NCI-H510A treated with DMSO at 0.1 percent for 48 hours (cell line): ENCODE results near the gene LHX3.

Experiments used
- DNase-seq: peaks from one replicate; lab custom pipeline; 2025; lab: John Stamatoyannopoulos, UW

LHX3 gene

DNA sequence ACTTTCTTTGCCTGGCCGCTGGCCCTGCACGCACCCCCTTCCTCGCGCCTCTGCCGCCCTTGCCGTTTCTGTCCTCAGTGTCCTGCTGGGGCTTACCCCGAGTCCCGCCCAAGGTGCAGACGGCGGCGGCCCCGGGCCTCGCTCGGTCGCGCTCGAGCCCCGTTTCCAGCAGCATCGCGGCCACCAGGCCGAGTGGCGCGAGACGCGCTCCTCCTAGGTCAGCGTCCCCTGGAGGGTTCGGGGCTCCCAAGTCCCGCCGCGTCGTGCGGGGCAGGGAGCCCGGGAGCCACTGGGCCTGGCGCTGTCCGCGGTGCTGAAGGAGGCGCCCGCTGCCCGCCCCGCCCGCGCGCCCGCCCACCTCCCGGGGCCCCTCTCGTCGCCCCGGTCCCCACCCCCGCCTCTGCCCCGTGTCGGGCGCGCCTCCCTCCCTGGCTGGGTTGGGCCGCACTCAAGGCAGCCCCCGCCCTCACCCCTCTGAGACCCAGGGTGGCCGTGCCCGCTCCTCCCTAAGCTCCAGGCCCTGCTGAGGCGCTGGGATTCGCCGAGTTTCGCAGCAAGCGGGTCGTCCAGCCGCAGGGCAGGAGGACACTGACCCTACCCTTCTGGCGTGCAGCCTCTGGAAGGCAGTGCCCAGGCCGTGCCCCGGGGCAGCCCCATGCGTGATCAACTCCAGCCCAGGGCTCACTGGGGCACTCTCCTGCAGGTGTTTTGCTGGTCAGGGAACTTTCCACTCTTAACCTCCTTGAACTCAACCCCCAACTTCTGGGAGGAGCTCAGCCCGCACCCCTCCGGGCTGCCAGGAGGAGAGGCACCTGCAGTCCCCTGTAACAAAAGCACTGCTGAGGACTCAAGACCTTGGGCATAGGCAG lies at the start of gene LHX3:
Gene LHX3 (minus strand): TSS at position 291 of the 869 bp plus-strand sequence. CDS start 116 bp downstream, at position 175.
- no peak for DNase-seq

DNA sequence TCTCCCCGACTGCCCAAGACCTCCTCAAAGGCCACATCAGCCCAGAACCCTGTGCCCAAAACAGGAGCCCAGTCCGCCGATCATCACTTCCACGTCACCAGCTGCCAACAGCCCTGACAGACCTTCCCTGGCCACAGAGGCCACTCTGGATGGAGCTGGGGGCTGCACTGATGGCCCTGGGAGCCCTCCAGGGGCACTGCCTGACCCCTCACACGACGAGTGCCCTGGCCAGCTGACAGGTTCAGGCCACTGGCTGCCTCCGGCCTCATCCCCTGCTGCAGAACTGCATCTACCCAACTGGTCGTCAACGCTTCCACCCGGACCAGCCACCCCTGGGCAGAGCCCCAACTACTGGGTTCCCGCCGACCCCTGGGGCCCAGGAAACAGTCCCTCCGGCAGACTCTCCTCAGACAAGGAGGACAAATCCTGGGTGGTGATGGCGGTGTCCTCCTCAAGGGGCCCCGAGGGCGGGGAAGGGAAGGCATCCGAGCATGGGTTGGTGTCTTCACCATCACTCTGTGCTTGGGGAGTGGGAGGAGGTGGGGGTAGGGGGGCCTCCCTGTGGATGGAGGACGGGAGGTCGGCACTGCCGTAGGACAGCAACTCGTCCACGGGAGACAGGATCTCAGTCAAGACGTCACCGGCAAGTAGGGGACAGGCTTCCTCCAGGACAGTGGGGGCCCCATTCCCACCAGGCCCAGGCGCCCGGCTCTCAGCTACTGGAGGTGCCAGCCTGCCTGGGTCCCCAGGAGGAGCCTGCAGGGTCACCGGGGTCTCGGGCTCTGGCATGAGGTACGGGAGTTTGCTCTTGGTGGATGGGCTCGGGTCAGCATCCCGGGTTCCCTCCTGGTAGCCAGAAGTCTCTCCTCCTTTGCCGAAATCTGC lies 48.6 kb upstream of the LHX3 start:
- no peak for DNase-seq

DNA sequence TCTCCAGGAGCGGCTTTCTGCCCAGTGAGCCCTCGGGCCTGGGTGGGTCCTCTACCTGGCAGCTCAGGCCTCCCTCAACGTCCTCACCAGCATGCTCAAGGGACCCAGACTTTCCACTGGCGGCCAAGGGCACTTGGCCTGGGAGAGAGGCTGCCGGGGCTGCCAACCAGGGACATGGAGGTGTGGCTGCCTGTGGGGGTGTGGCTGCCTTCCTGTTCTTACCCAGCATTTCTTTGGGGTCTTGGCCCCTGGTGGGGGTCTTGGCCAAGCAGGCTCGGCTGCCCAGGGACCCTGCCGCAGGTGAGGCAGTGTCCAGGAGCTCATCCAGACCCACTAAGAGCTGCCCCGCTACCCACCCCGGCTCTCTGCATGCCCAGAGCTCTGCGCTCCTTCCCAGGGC lies 47.9 kb upstream of the LHX3 start:
- DNase-seq = no peak

DNA sequence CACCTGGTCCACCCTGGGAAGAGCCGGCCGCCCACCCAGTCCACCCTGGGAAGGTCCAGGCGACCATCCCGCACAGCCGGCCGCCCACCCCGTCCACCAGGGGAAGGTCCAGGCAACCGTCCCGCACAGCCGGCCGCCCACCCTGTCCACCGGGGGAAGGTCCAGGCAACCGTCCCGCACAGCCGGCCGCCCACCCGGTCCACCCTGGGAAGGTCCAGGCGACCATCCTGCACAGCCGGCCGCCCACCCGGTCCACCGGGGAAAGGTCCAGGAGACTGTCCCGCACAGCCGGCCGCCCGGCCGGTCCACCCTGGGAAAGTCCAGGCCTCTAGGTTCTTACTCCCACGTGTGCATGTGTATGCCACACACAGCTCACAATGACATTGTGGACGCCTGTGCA lies 47.4 kb upstream of the LHX3 start:
- no peak for DNase-seq

DNA sequence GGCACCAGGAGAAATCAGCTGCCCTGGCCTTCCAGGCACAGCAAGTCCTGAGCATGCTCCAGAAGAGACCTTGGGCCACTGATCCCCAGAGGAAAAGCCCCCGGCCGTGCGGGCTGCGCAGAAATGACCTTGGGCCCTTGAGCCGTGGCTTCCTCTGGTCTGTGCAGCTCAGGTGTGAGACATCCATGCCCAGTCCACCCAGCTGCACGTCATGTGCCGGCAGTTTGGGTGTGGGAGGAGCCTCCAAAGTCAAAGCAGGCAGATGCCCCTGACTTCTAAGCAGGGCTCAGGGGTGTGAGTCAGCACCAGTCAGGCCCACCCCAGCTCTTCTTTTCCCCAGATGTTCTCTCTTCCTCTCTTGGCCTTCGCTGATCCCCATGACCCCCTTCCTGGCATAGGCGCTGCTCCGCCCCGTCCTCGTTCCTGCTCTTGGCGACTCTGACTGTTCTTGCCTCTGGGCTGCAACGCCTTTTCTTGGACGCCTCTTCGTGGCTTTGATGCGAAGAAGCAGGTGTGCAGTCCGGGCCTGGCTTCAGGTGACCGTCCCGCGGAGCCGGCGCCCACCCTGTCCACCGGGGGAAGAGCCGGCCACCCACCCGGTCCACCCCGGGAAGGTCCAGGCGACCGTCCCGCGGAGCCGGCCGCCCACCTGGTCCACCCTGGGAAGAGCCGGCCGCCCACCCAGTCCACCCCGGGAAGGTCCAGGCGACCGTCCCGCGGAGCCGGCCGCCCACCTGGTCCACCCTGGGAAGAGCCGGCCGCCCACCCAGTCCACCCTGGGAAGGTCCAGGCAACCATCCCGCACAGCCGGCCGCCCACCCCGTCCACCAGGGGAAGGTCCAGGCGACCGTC lies 46.6 kb upstream of the LHX3 start:
- DNase-seq = no peak

DNA sequence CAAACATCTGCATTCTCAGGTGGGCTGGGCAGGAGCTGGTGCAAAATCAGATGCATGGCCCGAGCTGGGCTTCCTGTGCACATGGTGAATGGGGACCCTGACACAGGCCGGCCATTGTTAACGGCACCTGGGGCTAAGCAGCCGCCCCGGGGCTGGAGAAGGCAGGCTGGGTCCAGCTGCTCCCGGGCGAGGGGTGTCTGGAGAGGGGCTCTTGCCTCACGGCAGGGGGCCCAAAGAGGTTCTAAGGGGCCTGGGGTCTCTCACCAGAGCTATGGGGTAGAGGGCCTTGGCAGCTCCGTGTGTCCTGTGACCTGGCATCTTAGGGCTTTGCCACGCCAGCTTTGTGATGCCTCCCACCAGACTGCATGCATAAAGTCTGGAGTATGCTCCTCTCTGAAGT lies 45.7 kb upstream of the LHX3 start:
- no peak for DNase-seq

DNA sequence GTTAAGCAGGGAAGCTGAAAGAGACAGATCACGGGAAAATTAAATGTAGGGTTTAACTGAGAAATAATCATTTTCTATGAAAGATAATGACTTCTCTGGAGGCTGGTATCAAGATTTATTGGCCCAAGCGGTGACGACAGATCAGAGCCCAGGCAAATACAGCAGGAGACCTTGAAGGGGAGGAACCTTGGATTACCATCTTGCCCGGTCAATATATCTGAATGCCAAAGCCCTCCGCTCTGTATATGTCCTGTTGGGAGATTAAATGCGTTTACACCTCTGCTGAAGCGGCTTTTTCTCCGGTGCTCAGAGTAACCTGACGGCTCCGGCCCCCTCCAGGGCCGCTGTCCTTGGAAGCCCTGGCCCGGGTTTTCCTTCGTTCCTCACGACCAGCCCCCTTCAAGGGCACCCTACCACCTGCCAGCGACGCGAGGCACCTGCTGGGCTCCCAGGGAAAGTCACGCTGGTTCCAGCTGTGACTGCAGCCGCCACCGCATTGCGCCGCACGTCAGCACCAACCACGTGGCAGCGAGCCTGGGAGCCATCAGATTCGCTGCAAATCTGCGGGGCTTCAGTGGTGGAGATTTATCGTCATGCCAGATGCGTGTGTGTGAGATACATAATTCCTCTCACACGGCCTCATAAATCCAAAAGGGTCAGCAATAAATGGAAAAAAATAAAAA lies 45.1 kb upstream of the LHX3 start:
- DNase-seq = peak; percentile 65

DNA sequence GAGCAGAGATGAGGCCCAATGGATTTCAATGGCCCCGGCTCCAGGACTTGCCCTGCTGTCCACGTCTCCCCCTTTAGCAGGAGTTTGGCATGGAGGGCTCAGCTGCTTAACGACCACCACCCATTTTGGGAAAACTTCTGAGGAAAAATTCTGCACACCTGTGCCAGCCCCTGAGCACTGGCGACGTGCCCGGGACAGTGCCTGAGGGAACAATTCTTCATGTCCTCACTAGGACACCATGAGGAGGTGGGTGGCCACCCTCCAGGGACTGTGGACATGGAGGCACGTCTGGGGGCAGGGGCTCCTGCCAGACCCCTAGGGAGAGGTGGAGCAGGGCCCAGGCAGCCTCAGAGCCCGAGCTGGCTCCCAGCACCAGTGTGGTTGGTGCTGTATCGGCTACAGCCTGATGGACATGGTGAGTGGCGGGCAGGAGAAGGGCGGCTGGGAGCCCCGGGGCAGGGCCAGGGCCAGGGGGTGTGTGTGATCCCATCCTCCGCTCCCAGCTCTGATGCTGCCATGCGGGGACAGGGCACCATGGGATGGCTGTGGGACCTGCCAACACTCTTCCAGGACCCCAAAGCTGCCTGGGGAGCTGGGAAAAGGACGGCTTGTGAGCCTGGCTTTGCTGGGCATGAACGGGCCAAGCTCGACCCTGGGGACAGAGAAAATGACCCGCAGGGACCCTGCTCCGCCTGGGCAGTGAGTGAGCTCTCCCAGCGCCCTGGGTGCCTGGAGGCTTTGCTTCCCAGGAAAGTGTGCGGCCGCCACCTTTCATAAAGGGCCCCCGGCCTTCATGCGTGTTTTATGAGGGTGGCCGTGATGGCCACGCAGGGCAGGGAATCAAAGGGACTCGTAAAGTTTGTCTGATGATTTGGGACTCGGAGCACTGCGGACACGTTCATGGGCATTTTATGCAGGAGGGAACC lies 44.3 kb upstream of the LHX3 start:
- DNase-seq = no peak

DNA sequence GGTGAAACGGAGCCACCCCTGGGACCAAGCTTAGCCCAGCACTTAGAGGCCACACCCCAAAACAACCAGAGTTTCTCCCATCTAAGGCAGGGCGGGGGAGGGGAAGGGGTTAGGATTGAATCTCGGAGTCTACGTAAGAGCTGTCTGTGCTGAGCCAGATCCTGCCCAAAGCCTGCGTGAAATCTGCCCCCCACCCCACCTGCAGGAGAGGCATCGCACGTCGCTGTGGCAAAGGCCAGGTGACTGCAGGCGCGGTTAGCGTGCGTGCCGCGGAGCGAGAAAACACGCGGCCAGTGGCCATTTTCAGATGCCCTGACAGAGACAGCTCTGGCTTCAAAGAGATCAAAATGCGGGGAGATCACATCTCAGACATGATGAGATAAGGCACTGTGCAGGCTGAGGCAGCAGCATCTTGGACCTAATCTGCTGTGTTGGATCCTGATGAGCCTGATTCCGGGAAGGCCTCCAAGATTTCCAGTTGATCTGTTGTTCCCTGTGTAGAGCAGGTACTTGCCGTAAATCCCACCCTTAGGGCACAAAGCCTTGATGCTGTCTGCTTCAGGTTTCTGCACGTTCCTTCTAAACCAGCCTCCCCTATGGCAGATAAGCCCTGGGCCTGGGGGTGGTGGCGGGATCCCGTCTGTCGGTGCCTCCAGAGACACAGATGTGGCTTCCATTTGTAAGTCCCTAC lies 43.2 kb upstream of the LHX3 start:
- no peak for DNase-seq

DNA sequence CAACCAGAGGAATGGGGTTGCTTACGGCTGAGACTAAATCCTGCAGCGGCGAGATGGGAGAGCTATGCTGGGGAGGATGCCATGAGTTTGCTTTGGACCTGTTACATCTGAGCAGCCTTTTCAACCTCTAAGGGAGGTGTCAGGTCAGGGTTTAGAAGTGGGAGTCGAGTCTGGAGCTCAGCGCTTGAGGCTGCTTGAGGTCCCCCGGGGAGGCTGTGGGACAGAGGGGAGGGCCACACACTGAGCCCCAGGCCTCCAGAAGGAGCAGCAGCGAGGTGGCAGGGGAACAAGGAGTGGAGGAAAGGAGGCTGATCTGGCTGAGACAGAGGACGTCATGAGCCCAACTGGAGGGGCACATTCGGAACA lies 42.6 kb upstream of the LHX3 start:
- no peak for DNase-seq

DNA sequence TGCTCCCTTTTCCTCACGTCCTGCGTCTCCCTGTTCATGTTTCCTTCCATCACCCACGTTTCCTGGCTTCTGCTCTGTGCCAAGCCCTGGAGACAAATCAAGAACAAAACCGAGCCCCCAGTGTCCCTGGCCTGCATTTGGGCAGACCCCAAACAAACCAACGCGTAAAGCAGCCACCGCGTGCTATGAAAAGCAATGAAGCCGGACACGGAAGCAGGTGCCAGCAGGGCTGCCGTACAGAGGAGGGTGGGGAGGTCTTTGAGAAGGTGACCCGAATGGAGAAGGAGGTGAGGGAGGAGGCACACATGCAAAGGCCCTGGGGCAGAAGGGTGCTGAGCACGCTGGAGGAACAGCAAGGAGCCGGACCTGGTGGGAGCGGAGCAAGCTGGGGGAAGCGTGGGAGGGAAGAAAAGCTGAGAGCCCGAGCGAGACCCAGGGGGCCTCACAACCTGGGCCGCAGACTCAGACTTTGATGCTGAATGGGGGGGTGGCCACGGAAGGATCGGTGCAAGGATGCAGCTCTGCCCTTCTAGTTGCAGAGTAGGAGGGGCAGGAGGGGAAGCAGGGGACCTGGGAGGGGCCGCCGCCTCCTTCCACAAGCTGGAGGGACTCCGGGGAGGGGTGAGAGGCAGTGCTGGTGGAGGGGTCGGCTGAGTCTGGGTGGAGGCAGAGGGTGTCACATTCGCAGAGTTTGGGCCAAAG lies 42.1 kb upstream of the LHX3 start:
- no peak for DNase-seq

DNA sequence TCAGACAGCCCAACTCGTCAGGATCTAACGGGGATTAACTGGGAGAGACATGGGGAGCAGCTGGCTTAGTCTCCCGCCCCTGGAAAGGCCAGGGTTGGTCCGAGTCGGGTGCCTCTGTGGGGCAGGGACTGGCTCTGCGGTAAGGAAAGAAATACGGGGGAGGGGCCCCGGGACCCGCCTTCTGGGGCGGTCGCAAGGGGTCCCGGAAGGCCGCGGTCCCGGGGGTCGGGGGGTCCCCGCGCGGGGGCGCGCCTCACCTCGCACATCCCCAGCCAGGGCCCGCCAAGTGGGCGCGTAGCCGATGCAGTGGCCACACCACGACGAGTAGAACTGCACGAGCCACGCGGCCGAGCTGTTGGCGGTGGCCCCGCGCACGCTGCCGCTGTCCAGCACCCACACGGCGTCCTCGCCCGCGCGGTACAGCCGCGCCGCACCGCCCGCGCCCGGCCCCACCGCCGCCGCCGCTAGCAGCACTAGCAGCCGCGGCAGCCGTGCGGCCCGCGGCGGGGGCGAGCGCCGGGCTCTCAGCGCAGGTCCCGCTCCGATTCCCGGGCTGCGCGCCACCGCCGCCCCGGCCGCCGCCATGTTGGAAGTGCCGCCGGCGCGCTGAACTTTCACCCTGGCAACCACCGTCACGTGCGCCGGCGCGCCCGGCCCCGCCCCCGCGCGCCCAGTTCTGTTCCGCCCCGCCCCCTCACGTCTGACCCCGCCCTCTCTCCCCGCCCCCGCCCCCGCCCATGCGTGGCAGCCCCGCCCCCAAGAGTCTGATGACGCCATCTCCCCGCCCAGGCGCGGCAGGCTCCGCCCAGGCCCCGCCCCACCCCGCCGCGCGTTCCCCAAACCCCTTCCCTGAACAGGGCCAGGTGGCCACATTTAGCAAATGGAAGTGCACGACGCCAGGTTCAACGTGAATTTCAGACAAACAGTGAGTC lies 40.6 kb upstream of the LHX3 start, which contains the start of gene QSOX2:
Gene QSOX2 (minus strand): TSS at position 594 of the 932 bp plus-strand sequence. CDS start 9 bp downstream, at position 585.
- peak; percentile 71 for DNase-seq

DNA sequence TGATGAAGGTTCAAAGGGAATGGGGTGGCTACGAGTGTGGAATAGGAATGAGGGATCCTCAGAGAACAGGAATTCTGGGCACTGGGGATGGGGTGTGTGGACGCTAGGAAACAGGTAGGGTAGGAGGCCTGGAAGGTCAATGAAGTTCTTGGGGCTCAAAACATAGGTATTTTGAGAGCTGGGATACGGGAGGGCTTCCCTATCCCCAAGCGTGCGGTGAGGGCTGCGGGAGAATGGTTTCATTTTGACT lies 40.0 kb upstream of the LHX3 start:
- DNase-seq = no peak

DNA sequence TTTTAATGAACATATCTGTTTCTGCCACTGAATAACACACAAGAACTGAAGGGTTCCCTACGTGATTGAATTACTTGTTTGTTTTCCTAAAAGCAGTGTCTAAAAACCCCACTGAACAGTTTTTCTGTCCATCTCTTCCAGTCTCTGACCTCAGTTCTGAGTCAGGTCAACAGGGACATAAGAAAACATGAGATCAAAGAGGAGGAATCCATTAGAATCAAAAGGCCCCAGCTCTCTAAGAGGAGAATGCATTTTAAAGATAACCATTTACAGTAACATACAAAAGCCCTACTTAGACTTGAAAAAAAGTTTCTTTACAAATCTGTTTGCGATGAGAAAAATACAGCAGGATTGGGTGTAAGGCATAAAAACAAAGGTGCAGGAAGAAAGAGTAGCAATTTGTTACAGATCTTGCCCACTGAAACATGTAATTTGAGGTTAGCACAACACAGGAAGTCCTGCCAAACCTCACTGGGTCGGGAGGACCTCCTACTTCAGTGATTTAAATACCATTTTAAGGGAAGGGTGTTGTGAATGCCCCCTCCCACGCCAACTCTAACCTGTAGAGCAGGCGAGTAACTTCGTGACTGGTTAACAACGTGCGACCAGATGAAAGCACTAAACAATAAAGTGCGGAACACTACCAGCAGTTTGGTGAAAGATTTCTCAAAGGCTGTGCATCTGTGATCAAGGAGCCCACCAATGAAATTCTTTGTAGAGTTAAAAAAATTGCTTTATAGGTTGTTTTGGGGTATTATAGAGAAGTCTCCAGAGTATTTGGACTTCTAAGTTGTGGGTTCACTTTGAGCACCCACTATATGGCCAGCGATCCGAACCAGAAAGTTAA lies 39.4 kb upstream of the LHX3 start:
- DNase-seq = peak; percentile 24

DNA sequence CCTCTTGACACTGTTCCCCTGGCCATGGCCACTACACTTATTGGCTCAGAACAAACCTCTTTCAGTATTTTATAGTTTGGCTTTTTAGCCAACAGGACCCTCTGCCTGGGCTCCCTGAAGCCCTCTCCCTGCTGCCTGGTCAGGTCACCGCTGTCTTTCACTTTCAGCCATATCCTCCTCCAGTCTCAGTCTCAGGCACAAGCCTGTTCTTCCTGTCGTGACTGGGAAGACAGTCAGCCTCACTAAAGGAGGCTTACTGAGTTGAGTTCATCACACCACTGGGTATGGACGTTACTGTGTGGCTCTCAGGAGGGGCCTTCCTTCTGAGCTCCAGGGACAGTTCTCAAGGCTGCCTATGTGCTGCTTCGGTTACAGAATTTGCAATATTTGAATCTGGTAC lies 38.7 kb upstream of the LHX3 start:
- no peak for DNase-seq

DNA sequence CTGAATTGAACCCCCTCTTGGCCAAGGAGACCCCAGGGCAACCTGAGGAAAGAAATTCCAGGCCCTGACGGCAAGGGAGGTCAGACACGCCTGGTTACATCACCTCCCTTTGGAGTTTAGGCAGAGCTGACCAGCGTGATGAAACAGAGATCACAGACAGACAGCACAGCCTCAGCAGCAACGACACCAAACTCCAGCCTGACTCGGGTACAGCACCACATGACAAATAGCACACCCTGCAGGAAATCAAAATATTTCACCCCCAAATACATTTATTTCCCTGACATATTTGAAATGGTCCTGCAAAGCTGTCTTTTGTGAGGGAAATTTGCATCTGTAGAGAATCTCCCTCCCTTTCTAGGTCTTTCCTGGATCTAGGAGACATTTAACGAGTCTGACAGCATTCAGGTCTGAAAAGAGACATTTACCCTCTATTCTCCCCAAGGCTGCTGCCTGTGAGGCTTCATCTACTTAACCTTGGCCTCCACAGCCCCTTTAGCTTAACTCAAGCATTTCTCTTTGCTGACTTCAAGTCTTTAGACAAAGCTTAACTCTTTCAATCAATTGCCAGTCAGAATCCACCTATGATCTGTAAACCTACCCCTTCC lies 38.1 kb upstream of the LHX3 start:
- no peak for DNase-seq

DNA sequence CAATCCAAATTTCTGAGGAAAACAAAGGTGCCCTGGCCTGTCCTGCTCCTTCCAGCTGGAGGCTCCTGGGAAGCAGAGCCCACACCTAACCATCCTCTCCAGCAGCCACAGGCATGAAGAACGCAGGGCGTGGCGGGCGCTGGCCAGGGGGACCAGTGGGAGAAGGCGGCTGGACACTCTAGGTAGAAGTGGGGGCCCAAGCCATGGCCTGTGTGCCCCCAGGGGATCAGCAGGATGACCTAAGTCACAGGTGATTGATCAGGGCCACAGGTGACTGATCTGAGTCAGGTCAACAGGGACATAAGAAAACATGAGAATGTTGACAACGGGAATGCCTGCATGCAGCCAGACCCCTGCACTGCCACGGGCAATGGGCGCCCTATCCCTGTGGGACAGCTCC lies 37.3 kb upstream of the LHX3 start:
- DNase-seq = no peak
